ENCODE data around the gene CKAP2L. TPM values are rescaled to one million over a fixed set of nuclear protein-coding genes. Genes with fewer than 3 reads are reported as not detected.
A peak's percentile ranks its signal among the peaks of the same experiment; 100 is the strongest.

Gene CKAP2L
- total RNA-seq, 1 donor from 2014 or later = 5.1 TPM

- no peaks in the 10 kb centered on the region for H3K27me3 Mint-ChIP-seq (ENCODE audit: low read depth)
- H3K27ac Mint-ChIP-seq (ENCODE audit: unreplicated experiment) = peak overlapping the region; percentile 89
Measured at GRCh38 chr2:112811276-112811831, 46.9 kb upstream of the CKAP2L start.

GRCh38 chr2:112809112-112809511 lies 44.7 kb upstream of the CKAP2L start:
- Mint-ChIP-seq H3K4me1 (ENCODE audit: low read depth) (peaks cover 41% of the 10 kb centered on the region), H3K4me3 (ENCODE audit: unreplicated experiment) (no peak overlapping the region), H3K27me3 (ENCODE audit: low read depth) (no peaks in the 10 kb centered on the region), H3K9me3 (ENCODE audit: low read depth) (peaks cover 12% of the 10 kb centered on the region), H3K27ac (ENCODE audit: unreplicated experiment) (no peak overlapping the region), H3K36me3 (ENCODE audit: low read depth) (peaks cover 6% of the 10 kb centered on the region)
- no peak for DNase-seq (ENCODE audit: low spot score)
- TF ChIP-seq, protein P1, sequence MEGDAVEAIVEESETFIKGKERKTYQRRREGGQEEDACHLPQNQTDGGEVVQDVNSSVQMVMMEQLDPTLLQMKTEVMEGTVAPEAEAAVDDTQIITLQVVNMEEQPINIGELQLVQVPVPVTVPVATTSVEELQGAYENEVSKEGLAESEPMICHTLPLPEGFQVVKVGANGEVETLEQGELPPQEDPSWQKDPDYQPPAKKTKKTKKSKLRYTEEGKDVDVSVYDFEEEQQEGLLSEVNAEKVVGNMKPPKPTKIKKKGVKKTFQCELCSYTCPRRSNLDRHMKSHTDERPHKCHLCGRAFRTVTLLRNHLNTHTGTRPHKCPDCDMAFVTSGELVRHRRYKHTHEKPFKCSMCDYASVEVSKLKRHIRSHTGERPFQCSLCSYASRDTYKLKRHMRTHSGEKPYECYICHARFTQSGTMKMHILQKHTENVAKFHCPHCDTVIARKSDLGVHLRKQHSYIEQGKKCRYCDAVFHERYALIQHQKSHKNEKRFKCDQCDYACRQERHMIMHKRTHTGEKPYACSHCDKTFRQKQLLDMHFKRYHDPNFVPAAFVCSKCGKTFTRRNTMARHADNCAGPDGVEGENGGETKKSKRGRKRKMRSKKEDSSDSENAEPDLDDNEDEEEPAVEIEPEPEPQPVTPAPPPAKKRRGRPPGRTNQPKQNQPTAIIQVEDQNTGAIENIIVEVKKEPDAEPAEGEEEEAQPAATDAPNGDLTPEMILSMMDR (IDR thresholded peaks at IDR 0.05) = no peak

More at GRCh38 chr2:112811276-112811831, 46.9 kb upstream of the CKAP2L start:
- Mint-ChIP-seq H3K36me3 (ENCODE audit: low read depth) (peaks cover 6% of the 10 kb centered on the region), H3K9me3 (ENCODE audit: low read depth) (peaks cover 12% of the 10 kb centered on the region), H3K4me3 (ENCODE audit: unreplicated experiment) (no peak overlapping the region), H3K4me1 (ENCODE audit: low read depth) (peaks cover 37% of the 10 kb centered on the region)
- no peak for DNase-seq (ENCODE audit: low spot score)
- TF ChIP-seq, protein P1 (IDR thresholded peaks at IDR 0.05) = no peak

DNA sequence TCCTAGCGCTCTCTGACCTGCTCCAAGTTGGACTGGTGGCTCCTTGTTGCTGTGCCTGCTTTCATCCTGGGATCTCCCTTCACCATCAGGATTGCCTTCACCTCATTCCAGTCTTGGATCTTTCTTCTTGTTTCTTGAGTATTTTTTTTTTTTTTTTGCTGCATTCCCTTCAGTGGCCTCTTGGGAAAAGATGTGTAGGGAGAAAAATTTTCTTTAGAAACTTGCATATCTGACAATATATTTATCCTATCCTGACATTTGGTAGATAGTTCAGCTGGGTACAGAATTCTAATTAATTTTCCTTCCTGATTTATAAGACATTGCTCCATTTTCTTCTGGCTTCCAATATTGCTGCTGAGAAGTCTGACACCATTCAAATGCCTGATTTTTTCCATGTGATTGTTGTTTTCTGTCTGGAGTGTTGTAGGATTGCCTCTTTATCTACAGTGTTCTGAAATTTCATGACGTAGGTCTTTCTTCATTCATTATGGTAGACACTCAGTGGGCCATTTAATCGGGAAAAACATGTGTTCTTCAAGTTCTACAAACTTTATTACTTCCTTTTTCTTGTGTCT lies 42.9 kb upstream of the CKAP2L start:
- no peak overlapping the region for H3K4me3 Mint-ChIP-seq (ENCODE audit: unreplicated experiment)
- peaks cover 6% of the 10 kb centered on the region for H3K36me3 Mint-ChIP-seq (ENCODE audit: low read depth)
- no peak overlapping the region for H3K27ac Mint-ChIP-seq (ENCODE audit: unreplicated experiment)
- TF ChIP-seq, protein P1 (IDR thresholded peaks at IDR 0.05) = no peak
- no peaks in the 10 kb centered on the region for H3K27me3 Mint-ChIP-seq (ENCODE audit: low read depth)
- peaks cover 12% of the 10 kb centered on the region for H3K9me3 Mint-ChIP-seq (ENCODE audit: low read depth)
- peaks cover 35% of the 10 kb centered on the region for H3K4me1 Mint-ChIP-seq (ENCODE audit: low read depth)
- no peak for DNase-seq (ENCODE audit: low spot score)

GRCh38 chr2:112805542-112805941 lies 41.1 kb upstream of the CKAP2L start:
- Mint-ChIP-seq H3K9me3 (ENCODE audit: low read depth) (peaks cover 12% of the 10 kb centered on the region), H3K27ac (ENCODE audit: unreplicated experiment) (peak overlapping the region; percentile 57), H3K4me3 (ENCODE audit: unreplicated experiment) (no peak overlapping the region), H3K27me3 (ENCODE audit: low read depth) (no peaks in the 10 kb centered on the region), H3K4me1 (ENCODE audit: low read depth) (peaks cover 22% of the 10 kb centered on the region), H3K36me3 (ENCODE audit: low read depth) (peaks cover 6% of the 10 kb centered on the region)
- TF ChIP-seq, protein P1 (IDR thresholded peaks at IDR 0.05) = no peak
- no peak for DNase-seq (ENCODE audit: low spot score)

- peaks cover 7% of the 10 kb centered on the region for H3K36me3 Mint-ChIP-seq (ENCODE audit: low read depth)
- peak overlapping the region; percentile 78 for H3K27ac Mint-ChIP-seq (ENCODE audit: unreplicated experiment)
- H3K4me1 Mint-ChIP-seq (ENCODE audit: low read depth) = peaks cover 22% of the 10 kb centered on the region
- H3K27me3 Mint-ChIP-seq (ENCODE audit: low read depth) = no peaks in the 10 kb centered on the region
- H3K4me3 Mint-ChIP-seq (ENCODE audit: unreplicated experiment) = no peak overlapping the region
- TF ChIP-seq, protein P1 (IDR thresholded peaks at IDR 0.05) = no peak
- no peak for DNase-seq (ENCODE audit: low spot score)
- H3K9me3 Mint-ChIP-seq (ENCODE audit: low read depth) = peaks cover 12% of the 10 kb centered on the region
Measured at GRCh38 chr2:112803691-112804521, 39.5 kb upstream of the CKAP2L start.

All from chondrocyte (in vitro differentiated cells).